Lung (tissue), 12 donors: ENCODE data around the gene CTSA. TPM values are rescaled to one million over a fixed set of nuclear protein-coding genes. Genes with fewer than 3 reads are reported as not detected.
A peak's percentile ranks its signal among the peaks of the same experiment; 100 is the strongest.

Experiments
- ATAC-seq: fragments of 200-7000 bp; cut with Tn5 transposase; one replicate; pipeline ENCODE4 v1.9.1; 2020; ENCODE audit warnings: moderate number of reproducible peaks; ENCODE audit not compliant: insufficient read depth, low FRiP score
- DNase-seq, 3 donors: peaks; one replicate each; pipeline ENCODE4 v3.0.0-alpha.2; 2013 to 2017
- H3K27ac ChIP-seq, 2 donors: one replicate each; pipeline ENCODE4 v1.5.1; 2013; ENCODE audit warnings: mild to moderate bottlenecking in 2 of 2, moderate library complexity in 2 of 2, control low read depth in 1 of 2, inconsistent platforms in 1 of 2, low read depth in 1 of 2, low read length in 1 of 2
- H3K27me3 ChIP-seq, 3 donors: one replicate each; pipeline ENCODE4 v1.5.1; 2013; ENCODE audit warnings: low read length in 2 of 3; ENCODE audit not compliant: control insufficient read depth in 3 of 3, insufficient read depth in 3 of 3
- H3K36me3 ChIP-seq, 4 donors: one replicate each; pipeline ENCODE4 v1.5.1; 2013; ENCODE audit warnings: low read length in 4 of 4, mild to moderate bottlenecking in 1 of 4, moderate library complexity in 1 of 4; ENCODE audit not compliant: control insufficient read depth in 4 of 4, insufficient read depth in 4 of 4
- H3K4me1 ChIP-seq, 5 donors: one replicate each; pipeline ENCODE4 v1.5.1; 2013; ENCODE audit warnings: low read length in 5 of 5, mild to moderate bottlenecking in 2 of 5, moderate library complexity in 1 of 5; ENCODE audit not compliant: control insufficient read depth in 5 of 5, insufficient read depth in 5 of 5
- H3K4me3 ChIP-seq: one replicate; pipeline ENCODE4 v1.5.1; 2013; ENCODE audit warnings: mild to moderate bottlenecking, control low read depth, moderate library complexity
- H3K9ac ChIP-seq, 2 donors: one replicate each; pipeline ENCODE4 v1.5.1; 2013; ENCODE audit warnings: low read length in 2 of 2, control low read depth in 1 of 2; ENCODE audit not compliant: insufficient read depth in 1 of 2
- H3K9me3 ChIP-seq, 4 donors: one replicate each; pipeline ENCODE4 v1.5.1; 2013; ENCODE audit warnings: low read length in 3 of 4, mild to moderate bottlenecking in 1 of 4, moderate library complexity in 1 of 4; ENCODE audit not compliant: control insufficient read depth in 4 of 4, insufficient read depth in 3 of 4
- CTCF ChIP-seq: IDR thresholded peaks from 2 replicates; pipeline ENCODE4 v1.5.1; 2012; ENCODE audit warnings: mild to moderate bottlenecking; ENCODE audit errors: control extremely low read depth, extremely low read depth
- WGBS, 2 donors: extraction: QIAGEN DNeasy Blood & Tissue Kit; methylation state at CpG; one replicate each; pipeline ENCODE4 v1.1.7; 2013; 5-methylcytosine and 5-hydroxymethylcytosine counted together
- polyA plus RNA-seq, 2 donors: library from polyadenylated mRNA; stranded (reverse); fragments of 200-250 nt; gene quantifications; one replicate each; pipeline ENCODE4 v1.2.1, GENCODE V29; 2013
- total RNA-seq, 2 donors: library from RNA; depleted of rRNA in 1 of 2; stranded (reverse); fragments of >200 nt in 1 of 2; gene quantifications; one replicate each; pipeline ENCODE4 v1.2.1, GENCODE V29; 2014 to 2021
- donor health status: control.
- donor health status: control.
- donor health status: Bipolar disorder and iron deficiency.
- donor health status: healthy.
- donor health status: DM: yes; HTN: yes; CAD: no.

Gene CTSA
- total and polyA plus RNA-seq, 4 donors = 72.2 to 247 (median 140) TPM

- H3K4me3 ChIP-seq = peak overlapping the region; percentile 57
- DNase-seq (peak; percentile 85 to 87 (median 86)), ATAC-seq (peak; percentile 13)
- 0% methylated on average over 32 to 34 of the region's 34 CpGs for WGBS, 2 donors
- no peak for TF ChIP-seq CTCF
- peak overlapping the region; percentile 83 to 92 for H3K9ac ChIP-seq
- no peaks in the 10 kb centered on the region for H3K9me3 ChIP-seq
- H3K36me3 ChIP-seq = peaks cover 7 to 20% (median 16%) of the 10 kb centered on the region in 4 donors
- H3K27ac ChIP-seq = peak overlapping the region; percentile 97 to 100
- no peaks in the 10 kb centered on the region for H3K27me3 ChIP-seq
- peaks cover 0 to 9% (median 2%) of the 10 kb centered on the region in 5 donors for H3K4me1 ChIP-seq
These were observed 43.0 kb downstream of the CTSA start for GRCh38 chr20:45934046-45934585.

GRCh38 chr20:45934586-45935415 is 43.7 kb downstream of the CTSA start, which contains the start of gene PCIF1:
TSS of gene PCIF1 (plus strand) at chr20:45934683. CDS start at chr20:45939000, 4,317 bp downstream.
- 0 to 1% methylated on average over 71 to 102 of the region's 102 CpGs for WGBS, 2 donors
- DNase-seq = peak; percentile 99 to 100 (median 99)
- H3K9ac ChIP-seq = peak within 1 kb of the TSS; percentile 92 to 98
- peak within 1 kb of the TSS; percentile 57 for H3K4me3 ChIP-seq
- H3K4me1 ChIP-seq = peaks cover 0 to 9% (median 2%) of the 10 kb centered on the region in 5 donors
- H3K9me3 ChIP-seq = no peaks in the 10 kb centered on the region
- H3K36me3 ChIP-seq = peaks cover 7 to 26% (median 23%) of the 10 kb centered on the region in 4 donors
- no peaks in the 10 kb centered on the region for H3K27me3 ChIP-seq
- TF ChIP-seq CTCF = no peak
- ATAC-seq = peak; percentile 90
- peak within 1 kb of the TSS; percentile 97 to 100 for H3K27ac ChIP-seq

GRCh38 chr20:45935416-45936046 is 44.4 kb downstream of the CTSA start:
- Histone ChIP-seq H3K4me3 (peak overlapping the region; percentile 22), H3K27me3 (no peaks in the 10 kb centered on the region), H3K36me3 (peaks cover 9 to 31% (median 29%) of the 10 kb centered on the region in 4 donors), H3K4me1 (peaks cover 0 to 9% (median 2%) of the 10 kb centered on the region in 5 donors), H3K9ac (peak overlapping the region; percentile 69 to 98), H3K9me3 (no peaks in the 10 kb centered on the region), H3K27ac (peak overlapping the region; percentile 20 to 84)
- WGBS, 2 donors = 9 to 12% methylated on average over 21 of the region's 21 CpGs
- no peak for TF ChIP-seq CTCF
- ATAC-seq = no peak
- DNase-seq = no peak
